ENCODE results near the gene CRIP2. TPM values are rescaled to one million over a fixed set of nuclear protein-coding genes. Genes with fewer than 3 reads are reported as not detected.

The CRIP2 gene, protein sequence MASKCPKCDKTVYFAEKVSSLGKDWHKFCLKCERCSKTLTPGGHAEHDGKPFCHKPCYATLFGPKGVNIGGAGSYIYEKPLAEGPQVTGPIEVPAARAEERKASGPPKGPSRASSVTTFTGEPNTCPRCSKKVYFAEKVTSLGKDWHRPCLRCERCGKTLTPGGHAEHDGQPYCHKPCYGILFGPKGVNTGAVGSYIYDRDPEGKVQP
- total RNA-seq = 0.37 and 0.43 TPM in 2 replicates

DNA sequence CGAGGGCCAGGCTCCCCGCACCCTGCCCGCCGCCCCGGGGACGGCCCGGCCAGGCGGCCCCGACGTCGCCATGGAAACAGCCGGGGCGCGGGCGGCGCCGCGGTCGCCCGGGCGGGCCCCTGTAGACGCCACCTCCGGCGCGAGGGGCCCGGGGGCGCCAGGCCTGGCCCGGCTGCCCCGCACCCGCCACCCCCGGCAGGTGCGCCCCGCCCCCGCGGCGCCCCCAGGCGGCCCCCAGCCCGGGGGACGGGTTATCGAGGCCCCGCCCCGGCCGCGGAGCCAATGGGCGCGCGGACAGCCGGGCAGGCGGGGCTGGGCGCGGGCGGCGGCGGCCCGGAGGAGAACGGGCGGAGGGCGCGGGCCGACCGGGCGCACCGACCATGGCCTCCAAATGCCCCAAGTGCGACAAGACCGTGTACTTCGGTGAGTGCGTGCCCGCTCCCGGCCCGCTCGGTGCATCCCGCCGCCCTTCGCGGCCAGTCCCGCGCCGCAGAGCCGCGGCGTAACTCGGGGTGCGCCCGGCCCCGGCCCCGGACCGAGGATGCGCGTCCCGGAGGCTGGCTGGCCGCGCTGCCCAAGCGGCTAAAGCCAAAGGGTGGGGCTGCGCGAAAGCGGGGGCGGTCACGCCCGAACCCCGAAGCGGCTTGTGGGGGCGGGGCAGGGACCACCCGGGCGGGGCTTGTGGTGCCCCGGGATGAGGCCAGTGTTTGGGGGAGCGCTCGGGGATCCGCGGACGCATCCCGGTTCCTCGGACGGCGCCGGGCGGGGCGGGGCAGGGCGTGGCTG is at the start of gene CRIP2:
CRIP2 (plus strand) TSS at position 339 of the 786 bp plus-strand sequence; CDS start at position 381, 42 bp downstream.
- intact Hi-C loops (cut with micrococcal nuclease) = loop anchor here (2.0 to 10.0 kb wide), 2 partner anchors 16 to 50 kb away; partner anchors contain the start of genes TEDC1 and TMEM121

DNA sequence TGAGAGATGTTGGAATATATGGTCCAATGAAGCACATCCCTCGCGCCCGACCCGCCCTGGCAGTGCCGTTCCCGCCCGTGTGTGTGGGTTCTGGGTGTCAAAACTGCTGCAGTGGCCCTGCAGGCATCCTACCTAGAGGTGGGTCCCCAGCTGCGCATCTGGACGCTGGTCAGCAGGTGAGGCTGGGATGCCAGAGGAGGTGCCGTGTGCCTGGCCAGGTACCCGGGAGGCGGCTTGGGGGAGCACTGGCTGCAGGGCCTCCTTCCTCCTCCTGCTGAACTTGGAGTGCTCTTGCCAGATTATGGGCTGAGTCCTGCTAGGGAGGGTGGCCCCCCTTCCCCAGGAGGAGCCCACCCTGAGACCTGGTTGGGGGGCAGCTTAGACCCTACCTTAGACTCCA is 49.8 kb upstream of the CRIP2 start:
- no peak for DNase-seq
- Mint-ChIP-seq H3K4me1 (peaks cover 20% of the 10 kb centered on the region), H3K4me3 (no peak overlapping the region), H3K27ac (no peak overlapping the region), H3K36me3 (ENCODE audit: low read depth) (peaks cover 36% of the 10 kb centered on the region), H3K9me3 (no peaks in the 10 kb centered on the region), H3K27me3 (no peaks in the 10 kb centered on the region)
- intact Hi-C loops (cut with micrococcal nuclease) = no loop called here

More for the DNA sequence above, at the start of gene CRIP2:
- Mint-ChIP-seq H3K27ac (no peak within 1 kb of the TSS), H3K4me3 (peak within 1 kb of the TSS; percentile 72), H3K27me3 (peaks cover 12% of the 10 kb centered on the region), H3K9me3 (peaks cover 4% of the 10 kb centered on the region), H3K4me1 (peaks cover 5% of the 10 kb centered on the region), H3K36me3 (ENCODE audit: low read depth) (peaks cover 4% of the 10 kb centered on the region)
- peak; percentile 89 for DNase-seq

DNA sequence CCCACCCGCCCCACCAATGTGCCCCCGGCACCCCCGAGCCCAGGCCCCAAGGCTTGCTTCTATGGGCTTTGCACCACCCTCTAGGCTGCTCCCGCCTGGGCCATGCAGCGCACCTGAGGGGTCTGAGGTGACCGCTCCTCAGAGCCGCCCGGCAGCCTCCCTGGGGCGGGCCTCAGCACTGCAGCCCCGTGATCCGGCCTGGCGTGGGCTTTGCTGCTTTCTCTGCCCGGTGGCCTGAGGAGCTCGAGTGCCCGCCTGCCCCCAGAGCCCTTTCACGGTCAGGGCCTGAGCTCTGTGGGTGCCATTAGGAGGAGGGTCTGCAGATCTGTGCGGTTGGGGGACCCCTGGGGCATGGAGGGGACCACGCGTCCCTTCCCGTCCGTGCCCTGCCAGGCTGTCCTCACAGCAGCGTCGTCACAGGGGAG is 48.8 kb upstream of the CRIP2 start:
- H3K4me1 Mint-ChIP-seq = peaks cover 19% of the 10 kb centered on the region
- H3K27me3 Mint-ChIP-seq = no peaks in the 10 kb centered on the region
- no peak overlapping the region for H3K27ac Mint-ChIP-seq
- H3K36me3 Mint-ChIP-seq (ENCODE audit: low read depth) = peaks cover 44% of the 10 kb centered on the region
- H3K4me3 Mint-ChIP-seq = no peak overlapping the region
- intact Hi-C loops (cut with micrococcal nuclease) = no loop called here
- no peak for DNase-seq
- H3K9me3 Mint-ChIP-seq = no peaks in the 10 kb centered on the region

DNA sequence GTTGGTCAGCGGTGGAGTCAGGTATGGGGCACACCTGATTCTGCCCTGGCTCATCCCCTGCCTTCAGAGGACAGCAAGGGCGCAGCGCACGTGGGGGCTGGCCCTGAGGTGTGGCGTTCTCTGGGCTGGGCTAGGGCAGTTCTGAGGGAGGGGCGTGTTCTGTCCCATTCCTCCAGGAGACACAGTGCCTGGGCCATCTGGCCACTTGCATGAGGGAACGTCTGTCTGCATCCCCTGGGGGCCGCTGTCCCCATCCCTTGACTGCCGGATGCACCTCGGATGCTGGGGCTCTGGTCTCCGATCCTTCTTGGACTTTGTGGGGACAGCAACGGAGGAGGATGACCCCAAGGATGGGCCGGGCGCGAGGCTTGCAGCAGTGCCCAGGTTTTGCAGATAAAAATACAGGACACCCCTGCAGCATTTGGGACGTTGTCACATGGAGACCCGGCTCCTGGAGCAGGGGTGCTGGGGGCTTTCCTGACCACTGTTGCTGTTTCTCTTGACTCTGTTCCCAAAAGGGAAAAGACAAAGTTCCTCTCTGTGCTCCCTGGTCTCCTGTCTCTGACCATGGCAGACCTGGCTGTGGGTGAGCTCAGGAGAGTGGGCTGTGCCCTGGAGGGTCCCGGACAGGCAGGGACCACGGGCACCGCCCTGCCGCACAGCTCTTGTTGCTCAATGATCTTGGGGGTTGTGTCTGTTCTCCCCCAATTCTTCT is 48.0 kb upstream of the CRIP2 start:
- DNase-seq = no peak
- H3K36me3 Mint-ChIP-seq (ENCODE audit: low read depth) = peaks cover 46% of the 10 kb centered on the region
- H3K27me3 Mint-ChIP-seq = no peaks in the 10 kb centered on the region
- peaks cover 17% of the 10 kb centered on the region for H3K4me1 Mint-ChIP-seq
- no peaks in the 10 kb centered on the region for H3K9me3 Mint-ChIP-seq
- intact Hi-C loops (cut with micrococcal nuclease) = no loop called here
- no peak overlapping the region for H3K27ac Mint-ChIP-seq
- H3K4me3 Mint-ChIP-seq = no peak overlapping the region

DNA sequence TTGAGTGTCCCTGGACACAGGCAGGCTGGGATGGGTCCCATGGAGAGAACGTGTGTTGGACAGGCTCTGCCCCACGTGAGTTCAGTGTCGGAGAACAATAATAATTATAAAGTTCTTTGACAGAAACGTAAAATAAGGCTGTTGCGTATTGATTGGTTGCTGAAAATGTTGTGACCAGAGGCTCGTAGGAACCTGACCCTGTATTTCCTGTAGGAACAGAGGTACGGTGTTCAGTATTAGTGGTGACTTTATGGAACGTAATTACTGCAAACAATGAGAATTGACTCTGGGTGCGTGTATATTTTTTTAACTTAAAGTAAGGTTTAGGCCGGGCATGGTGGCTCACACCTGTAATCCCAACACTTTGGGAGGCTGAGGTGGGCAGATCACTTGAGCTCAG is 47.2 kb upstream of the CRIP2 start:
- intact Hi-C loops (cut with micrococcal nuclease) = no loop called here
- H3K4me3 Mint-ChIP-seq = no peak overlapping the region
- H3K9me3 Mint-ChIP-seq = no peaks in the 10 kb centered on the region
- H3K27ac Mint-ChIP-seq = no peak overlapping the region
- peaks cover 10% of the 10 kb centered on the region for H3K4me1 Mint-ChIP-seq
- no peak for DNase-seq
- H3K36me3 Mint-ChIP-seq (ENCODE audit: low read depth) = peaks cover 44% of the 10 kb centered on the region
- no peaks in the 10 kb centered on the region for H3K27me3 Mint-ChIP-seq

DNA sequence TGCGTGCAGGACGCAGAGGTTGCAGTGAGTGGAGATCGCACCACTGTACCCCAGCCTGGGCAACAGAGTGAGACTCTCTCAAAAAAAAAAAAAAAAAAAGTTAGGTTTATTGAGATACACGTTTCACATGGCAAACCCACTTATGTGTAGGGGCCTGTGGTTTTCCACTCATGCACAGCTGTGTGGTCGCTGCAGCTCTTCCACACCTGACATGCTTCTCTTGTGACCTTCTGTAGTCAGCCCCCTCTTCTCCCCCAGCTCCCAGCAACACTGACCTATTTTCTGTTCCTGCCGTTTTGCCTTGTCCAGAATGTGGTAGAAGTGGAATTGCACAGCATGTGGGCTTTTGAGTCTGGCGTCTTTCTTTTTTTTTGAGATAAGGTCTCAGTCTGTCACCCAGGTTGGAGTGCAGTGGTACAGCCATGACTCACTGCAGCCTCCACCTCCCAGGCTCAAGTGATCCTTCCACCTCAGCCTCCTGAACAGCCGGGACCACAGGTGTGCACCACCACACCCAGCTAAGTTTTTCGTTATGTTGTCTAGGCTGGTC is 46.6 kb upstream of the CRIP2 start:
- no peak overlapping the region for H3K4me3 Mint-ChIP-seq
- no peaks in the 10 kb centered on the region for H3K27me3 Mint-ChIP-seq
- H3K36me3 Mint-ChIP-seq (ENCODE audit: low read depth) = peaks cover 41% of the 10 kb centered on the region
- DNase-seq = no peak
- peak overlapping the region; percentile 25 for H3K27ac Mint-ChIP-seq
- H3K9me3 Mint-ChIP-seq = no peaks in the 10 kb centered on the region
- H3K4me1 Mint-ChIP-seq = peaks cover 6% of the 10 kb centered on the region
- intact Hi-C loops (cut with micrococcal nuclease) = no loop called here

DNA sequence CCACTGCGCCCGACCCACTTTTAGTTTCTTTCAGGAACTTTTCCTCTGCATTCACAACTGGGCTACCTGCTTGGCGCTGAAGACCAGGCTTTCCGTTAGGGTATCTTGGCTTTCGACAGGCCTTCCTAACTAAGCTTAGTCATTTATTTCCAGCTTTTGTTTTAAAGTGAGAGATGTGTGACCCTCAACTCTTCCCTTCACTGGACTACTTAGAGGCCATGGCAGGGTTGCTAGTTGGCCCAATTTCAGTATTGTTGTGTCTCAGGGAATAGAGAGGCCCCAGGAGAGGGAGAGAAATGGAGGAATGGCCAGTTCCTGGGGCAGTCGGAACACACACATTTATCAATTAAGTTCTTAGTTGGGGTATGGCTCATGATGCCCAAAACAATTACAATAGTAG is 44.6 kb upstream of the CRIP2 start:
- Mint-ChIP-seq H3K27ac (no peak overlapping the region), H3K9me3 (no peaks in the 10 kb centered on the region), H3K36me3 (ENCODE audit: low read depth) (peaks cover 41% of the 10 kb centered on the region), H3K27me3 (no peaks in the 10 kb centered on the region), H3K4me1 (peaks cover 6% of the 10 kb centered on the region), H3K4me3 (no peak overlapping the region)
- DNase-seq = no peak
- intact Hi-C loops (cut with micrococcal nuclease) = no loop called here

DNA sequence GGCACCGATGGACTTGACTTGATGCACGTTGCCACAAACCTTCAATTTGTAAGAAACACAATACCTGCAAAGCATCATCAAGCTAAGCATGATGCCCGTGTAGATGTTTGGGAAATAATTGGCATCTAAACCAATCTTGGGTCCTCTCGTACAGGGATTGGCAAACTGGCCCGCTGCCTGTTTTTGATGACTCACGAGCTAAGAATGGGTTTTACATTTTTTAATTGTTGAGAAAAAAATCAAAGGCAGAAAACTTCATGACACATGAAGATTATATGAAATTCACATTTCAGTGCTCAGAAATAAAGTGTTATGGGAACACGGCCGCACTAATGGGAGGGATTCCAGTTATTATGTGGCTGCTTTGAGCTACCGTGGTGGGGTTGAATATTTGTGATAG is 44.1 kb upstream of the CRIP2 start:
- DNase-seq = no peak
- Mint-ChIP-seq H3K4me3 (no peak overlapping the region), H3K9me3 (no peaks in the 10 kb centered on the region), H3K27me3 (no peaks in the 10 kb centered on the region), H3K27ac (no peak overlapping the region), H3K36me3 (ENCODE audit: low read depth) (peaks cover 43% of the 10 kb centered on the region), H3K4me1 (peaks cover 8% of the 10 kb centered on the region)
- intact Hi-C loops (cut with micrococcal nuclease) = no loop called here

DNA sequence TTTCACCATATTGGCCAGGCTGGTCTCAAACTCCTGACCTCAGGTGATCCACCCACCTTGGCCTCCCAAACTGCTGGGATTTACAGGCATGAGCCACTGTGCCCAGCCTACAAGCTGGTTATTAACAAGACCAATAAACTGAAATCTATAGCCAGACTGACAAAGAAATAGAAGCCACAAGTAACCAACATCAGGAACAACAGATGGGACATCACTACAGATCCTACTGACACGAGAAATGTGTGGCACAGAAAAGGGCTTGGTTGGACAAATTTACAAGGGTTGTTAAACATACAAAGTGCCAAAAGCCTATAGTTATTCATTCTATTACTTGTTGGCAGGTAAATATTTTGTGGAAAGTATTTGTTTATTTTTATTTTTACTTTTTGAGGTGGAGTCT is 43.4 kb upstream of the CRIP2 start:
- DNase-seq = no peak
- no peak overlapping the region for H3K27ac Mint-ChIP-seq
- H3K36me3 Mint-ChIP-seq (ENCODE audit: low read depth) = peaks cover 44% of the 10 kb centered on the region
- intact Hi-C loops (cut with micrococcal nuclease) = no loop called here
- H3K9me3 Mint-ChIP-seq = no peaks in the 10 kb centered on the region
- H3K4me1 Mint-ChIP-seq = peaks cover 8% of the 10 kb centered on the region
- no peaks in the 10 kb centered on the region for H3K27me3 Mint-ChIP-seq
- H3K4me3 Mint-ChIP-seq = no peak overlapping the region

DNA sequence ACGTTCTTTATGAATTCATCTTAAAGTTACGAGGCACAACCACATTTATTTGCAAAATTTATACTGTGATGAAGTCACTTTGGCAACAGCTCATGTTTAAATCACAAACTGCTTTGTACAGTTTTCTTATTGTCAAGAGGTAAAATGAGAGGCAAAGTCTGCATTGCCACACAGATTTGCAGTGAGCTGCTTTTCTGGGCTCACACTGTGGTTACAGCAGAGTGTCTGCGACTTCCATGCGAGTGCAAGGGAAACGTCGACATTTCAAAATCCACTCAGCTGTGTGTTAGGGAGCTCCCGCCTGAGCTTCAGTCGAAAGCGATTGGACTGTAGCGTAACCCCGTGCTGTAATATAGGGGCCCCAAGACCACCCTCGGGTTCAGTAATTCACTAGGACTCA is 42.0 kb upstream of the CRIP2 start:
- Mint-ChIP-seq H3K4me3 (no peak overlapping the region), H3K4me1 (peaks cover 8% of the 10 kb centered on the region), H3K27me3 (no peaks in the 10 kb centered on the region), H3K9me3 (no peaks in the 10 kb centered on the region), H3K36me3 (ENCODE audit: low read depth) (peaks cover 35% of the 10 kb centered on the region), H3K27ac (no peak overlapping the region)
- intact Hi-C loops (cut with micrococcal nuclease) = no loop called here
- DNase-seq = no peak

DNA sequence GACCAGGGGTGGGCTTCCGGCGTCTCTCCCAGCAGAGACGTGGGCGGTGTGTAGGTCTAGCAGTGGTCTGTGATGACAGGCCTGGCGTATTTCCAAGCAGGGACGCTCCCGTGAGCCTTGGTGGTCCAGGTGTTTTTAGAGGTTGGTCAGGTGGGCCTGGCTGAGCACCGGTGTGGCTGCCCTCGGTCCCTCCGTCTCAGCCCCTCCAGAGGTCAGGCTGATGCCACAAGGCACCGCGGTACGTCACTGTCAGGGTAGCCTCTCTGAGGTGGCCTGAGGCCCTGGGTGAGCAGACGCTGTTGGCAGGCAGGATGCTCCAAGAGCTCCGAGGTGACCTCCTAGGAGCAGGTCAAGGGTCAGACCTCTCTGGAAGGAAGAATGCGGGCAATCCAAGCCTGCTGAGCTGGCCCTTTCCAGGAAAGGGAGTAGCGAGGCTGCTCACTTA is 41.4 kb upstream of the CRIP2 start:
- Mint-ChIP-seq H3K27ac (no peak overlapping the region), H3K4me3 (no peak overlapping the region), H3K27me3 (no peaks in the 10 kb centered on the region)

DNA sequence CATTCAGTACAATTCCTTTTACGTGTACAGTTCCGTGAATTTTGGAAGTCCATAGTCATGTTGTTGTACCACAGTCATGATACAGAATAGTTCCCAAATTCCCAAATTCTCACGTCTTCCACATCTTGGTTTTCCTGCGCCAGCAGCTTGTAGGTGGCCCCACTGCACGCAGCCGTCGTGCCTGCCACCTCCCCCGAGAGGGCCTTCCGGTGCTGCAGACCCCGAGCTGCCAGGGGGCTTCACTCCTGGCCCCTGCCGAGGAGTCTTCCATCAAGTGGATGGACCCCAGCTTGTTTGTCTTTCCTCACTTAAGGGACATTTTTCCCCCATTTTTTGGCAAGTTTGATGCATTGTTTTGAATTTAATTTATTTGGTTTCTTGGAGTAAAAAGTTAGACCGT is 38.2 kb upstream of the CRIP2 start:
- no peak overlapping the region for H3K4me3 Mint-ChIP-seq
- no peaks in the 10 kb centered on the region for H3K27me3 Mint-ChIP-seq
- DNase-seq = no peak
- intact Hi-C loops (cut with micrococcal nuclease) = no loop called here
- peaks cover 9% of the 10 kb centered on the region for H3K36me3 Mint-ChIP-seq (ENCODE audit: low read depth)
- peaks cover 4% of the 10 kb centered on the region for H3K4me1 Mint-ChIP-seq
- no peaks in the 10 kb centered on the region for H3K9me3 Mint-ChIP-seq
- no peak overlapping the region for H3K27ac Mint-ChIP-seq

More for the DNA sequence above, 41.4 kb upstream of the CRIP2 start:
- peaks cover 6% of the 10 kb centered on the region for H3K4me1 Mint-ChIP-seq
- intact Hi-C loops (cut with micrococcal nuclease) = no loop called here
- no peaks in the 10 kb centered on the region for H3K9me3 Mint-ChIP-seq
- no peak for DNase-seq
- peaks cover 31% of the 10 kb centered on the region for H3K36me3 Mint-ChIP-seq (ENCODE audit: low read depth)

DNA sequence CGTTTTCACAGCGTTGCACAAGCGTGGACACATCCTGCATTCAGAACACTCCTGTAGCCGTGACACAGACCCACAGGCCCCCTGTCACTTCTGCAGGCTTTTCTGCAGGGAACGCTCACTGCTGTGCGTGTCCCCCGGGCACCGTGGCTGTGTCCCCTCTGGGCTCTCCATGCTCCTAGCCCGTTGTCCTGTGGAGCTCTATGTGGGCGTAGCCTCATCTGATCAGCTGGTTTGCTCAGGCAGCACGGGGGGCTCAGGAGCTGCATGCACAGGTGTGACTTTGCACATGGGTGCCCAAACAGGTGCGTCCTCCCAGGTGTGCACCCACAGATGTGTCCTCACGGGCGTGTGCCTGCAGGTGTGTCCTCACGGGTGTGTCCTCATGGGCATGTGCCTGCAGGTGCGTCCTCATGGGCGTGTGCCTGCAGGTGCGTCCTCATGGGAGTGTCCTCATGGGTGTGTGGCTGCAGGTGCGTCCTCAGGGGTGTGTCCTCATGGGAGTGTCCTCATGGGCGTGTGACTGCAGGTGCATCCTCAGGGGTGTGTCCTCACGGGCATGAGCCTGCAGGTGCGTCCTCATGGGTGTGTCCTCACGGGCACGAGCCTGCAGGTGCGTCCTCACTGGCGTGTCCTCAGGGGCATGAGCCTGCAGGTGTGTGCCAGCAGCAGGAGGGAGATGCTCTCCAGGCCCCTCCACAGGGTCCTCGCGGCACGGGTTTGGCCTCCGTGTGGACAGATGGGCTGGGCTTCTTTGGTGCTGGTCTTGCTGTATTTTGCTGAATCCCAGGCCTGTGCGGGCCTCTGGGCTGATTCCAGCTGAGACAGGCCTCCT is 37.5 kb upstream of the CRIP2 start:
- Mint-ChIP-seq H3K36me3 (ENCODE audit: low read depth) (peaks cover 13% of the 10 kb centered on the region), H3K4me3 (no peak overlapping the region), H3K9me3 (no peaks in the 10 kb centered on the region), H3K4me1 (peaks cover 4% of the 10 kb centered on the region), H3K27ac (no peak overlapping the region), H3K27me3 (no peaks in the 10 kb centered on the region)
- DNase-seq = no peak
- intact Hi-C loops (cut with micrococcal nuclease) = no loop called here

Measured in activated CD4-positive, alpha-beta T cell treated with anti-CD3 and anti-CD28 coated beads, Interleukin-2, amount 10 ng/mL, durations not matched to agents 24 days and 14 days (primary cell).